GM18867 (cell line): Measurements from ENCODE around the gene LVRN.

Experiments used
- ATAC-seq: cut with Tn5 transposase; IDR thresholded peaks from one replicate; pipeline ENCODE4 v1.9.1; 2021; ENCODE audit warnings: mild to moderate bottlenecking, moderate library complexity; ENCODE audit not compliant: unreplicated experiment

The LVRN gene

DNA sequence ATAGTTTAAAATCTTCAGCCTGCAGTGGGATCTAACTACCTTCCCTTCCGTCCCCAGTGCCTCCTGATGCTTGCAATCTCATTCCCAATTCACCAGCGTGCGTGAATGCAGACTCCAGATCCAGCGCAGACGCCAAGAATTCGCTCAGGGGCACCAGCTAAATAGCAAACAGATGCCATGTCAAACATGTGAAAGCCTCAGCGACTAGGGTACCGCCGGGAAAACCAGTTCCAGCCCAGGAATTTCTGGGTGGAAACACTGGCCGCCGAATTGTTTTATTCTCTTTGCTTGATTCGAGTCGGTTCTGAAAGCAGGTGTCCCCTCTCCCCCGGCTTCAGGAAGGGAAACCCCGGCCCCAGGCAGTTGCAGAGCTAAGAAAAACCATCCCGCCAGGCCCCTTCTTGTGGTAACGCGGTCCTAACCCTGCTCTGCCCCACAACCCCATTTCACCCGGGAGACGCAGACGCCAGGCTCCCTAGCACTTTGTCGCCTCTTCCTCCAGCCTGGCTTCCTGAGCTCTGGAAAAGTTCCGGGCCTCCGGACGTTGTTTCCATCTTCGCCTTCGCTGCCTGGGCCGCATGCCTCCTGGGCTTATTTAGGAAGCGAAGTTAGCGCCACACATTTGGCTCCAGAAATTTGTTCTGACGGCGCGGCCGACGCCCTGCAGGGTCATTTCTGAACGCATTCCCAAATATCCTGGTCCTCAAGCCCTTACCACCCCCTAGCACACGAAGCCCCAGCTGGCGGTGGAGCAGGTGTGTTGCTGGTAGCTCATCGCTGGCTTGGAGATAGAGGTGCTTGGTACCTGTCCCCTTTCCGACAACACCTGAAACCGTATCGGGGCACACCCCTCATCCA, 665 bp upstream of the LVRN start:
- ATAC-seq = no peak

DNA sequence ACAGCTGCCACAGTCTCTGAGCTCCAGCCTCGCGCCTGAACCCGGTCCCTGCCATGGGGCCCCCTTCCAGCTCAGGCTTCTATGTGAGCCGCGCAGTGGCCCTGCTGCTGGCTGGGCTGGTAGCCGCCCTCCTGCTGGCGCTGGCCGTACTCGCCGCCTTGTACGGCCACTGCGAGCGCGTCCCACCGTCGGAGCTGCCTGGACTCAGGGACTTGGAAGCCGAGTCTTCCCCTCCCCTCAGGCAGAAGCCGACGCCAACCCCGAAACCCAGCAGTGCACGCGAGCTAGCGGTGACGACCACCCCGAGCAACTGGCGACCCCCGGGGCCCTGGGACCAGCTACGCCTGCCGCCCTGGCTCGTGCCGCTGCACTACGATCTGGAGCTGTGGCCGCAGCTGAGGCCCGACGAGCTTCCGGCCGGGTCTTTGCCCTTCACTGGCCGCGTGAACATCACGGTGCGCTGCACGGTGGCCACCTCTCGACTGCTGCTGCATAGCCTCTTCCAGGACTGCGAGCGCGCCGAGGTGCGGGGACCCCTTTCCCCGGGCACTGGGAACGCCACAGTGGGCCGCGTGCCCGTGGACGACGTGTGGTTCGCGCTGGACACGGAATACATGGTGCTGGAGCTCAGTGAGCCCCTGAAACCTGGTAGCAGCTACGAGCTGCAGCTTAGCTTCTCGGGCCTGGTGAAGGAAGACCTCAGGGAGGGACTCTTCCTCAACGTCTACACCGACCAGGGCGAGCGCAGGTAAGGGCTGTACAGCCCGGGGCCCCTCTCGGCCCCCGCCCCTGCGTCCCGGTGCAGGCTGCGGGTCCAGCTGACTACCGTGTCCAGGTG, 509 bp downstream of the LVRN start:
- no peak for ATAC-seq

DNA sequence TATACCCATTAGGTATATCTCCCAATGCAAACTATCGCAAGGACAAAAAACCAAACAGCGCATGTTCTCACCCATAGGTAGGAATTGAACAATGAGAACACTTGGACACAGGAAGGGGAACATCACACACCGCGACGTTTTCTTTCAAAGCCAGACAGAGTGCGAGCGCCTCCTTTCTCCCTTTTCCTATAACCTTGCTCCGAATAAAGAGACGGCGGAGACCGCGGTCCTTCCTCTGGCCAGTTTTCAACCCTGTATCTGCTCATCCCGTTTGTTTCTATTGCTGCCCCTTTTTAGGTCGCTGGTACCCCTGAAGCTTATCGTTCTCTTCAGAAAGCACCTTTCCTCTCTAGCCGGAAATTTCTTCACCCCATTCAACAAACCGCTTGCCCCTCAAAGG, 1.3 kb downstream of the LVRN start:
- no peak for ATAC-seq

DNA sequence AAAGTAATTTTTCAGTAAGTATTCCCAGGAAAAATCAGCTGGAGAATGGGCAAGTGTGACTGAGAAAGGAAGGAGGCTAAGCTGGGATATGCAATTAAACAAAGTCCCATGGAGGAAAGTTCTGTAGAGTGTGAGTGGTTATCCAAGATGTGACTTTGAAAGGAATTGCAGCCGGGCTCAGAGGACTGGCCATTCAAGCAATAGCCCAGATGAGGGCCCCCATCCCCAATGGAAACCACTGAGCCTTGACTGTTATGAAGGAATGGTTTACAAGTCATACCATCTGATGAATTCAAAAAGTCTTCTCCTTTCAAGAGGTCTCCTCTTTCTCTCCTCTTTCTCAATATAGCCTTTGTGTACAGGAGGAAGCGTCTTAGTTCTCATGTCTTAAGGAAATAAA, 6.5 kb downstream of the LVRN start:
- ATAC-seq = no peak

DNA sequence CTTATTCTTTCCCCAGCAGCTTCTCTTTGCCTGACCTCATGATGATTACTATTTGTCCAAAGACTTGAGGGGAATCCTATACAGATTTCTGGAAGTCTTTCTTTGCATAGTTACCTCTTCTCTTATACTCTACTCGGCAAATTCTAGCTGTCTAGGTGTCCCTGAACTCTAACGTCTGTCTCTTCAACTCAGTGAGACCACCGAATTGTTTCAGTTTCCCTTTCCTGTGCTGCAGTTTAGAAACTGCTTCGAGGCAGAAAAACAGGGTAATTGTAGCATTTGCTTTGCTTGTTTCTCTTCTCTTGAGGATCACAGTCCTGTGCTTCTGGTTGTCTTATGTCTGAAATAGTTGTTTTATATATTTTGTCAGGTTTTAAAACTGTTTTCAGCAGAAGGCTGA, 14.8 kb downstream of the LVRN start:
- ATAC-seq = peak; percentile 94

DNA sequence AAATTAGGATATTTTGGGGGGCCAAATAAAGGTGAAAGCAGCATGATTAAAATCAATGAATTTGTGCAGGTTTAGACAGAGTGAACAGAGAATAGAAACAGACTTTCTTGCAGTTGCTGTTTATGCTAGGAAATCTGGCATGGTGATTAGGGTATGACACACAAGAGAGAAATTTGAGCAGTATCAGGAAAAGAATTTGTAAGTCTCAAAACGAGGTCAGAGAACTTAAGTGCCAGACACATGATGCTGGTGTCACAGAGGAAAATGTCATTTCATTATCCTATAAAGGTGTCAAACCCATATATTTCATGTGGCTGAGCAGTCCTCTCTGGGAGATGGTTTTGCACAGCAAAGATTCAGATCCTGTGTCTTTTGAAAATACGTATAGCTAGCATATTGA, 15.7 kb downstream of the LVRN start:
- peak; percentile 26 for ATAC-seq

DNA sequence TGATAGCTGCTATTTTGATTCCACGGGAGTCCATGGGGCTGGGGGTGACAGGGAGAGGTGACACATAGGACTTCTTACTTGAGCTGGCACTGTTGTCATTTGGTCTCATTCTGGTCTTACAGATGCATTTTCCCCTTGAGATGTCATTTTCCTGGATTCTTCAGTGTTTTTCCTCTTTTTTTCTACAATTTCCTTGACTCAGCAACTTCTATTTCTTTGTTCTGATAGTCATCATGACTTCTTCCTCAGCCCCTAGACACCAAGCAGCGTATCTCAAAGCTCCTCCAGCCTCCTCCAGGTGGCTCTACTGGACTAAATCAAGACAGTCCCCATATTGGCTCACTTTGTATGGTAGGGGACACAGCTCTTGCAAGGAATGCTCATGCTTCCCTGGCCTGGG, 16.5 kb downstream of the LVRN start:
- ATAC-seq = no peak

DNA sequence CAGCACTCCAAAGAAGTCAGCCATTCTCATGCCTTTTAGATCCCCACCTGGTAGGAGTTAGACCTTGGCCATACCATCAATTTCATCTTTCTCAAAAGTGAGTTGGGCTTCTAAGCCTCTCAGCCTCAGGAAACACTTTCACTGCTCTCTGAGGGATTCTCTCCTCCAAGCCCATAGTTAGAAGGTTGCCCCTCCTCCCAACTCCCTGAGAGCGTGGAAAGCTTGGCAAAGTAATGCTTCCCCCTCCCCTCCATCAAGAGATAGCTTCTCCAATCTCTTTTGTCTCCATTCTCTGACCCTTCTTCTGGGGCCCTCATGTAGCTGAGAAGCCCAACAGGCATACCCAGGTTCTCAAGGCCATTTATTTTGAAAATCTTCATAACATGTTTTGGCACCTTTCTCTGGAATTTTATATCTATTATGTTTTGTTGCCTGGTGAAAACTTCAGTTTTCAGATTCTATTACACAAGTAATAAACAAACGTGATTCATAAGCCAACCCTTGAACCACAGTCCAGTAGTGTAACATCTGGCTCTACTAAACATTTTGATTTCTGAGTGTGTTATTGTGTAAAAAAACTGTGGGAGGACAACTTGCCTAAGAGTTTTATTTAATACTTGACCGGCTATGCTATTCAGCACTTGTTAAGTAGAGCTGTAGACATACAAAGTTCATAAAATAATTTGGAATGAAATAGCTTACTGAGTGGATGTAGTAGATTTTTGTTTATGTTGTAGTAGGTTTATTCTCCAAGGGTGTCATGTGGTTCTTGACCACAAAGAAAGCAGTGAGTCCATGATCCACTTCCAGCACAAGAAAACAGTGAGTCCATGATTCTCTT, 17.1 kb downstream of the LVRN start:
- no peak for ATAC-seq

DNA sequence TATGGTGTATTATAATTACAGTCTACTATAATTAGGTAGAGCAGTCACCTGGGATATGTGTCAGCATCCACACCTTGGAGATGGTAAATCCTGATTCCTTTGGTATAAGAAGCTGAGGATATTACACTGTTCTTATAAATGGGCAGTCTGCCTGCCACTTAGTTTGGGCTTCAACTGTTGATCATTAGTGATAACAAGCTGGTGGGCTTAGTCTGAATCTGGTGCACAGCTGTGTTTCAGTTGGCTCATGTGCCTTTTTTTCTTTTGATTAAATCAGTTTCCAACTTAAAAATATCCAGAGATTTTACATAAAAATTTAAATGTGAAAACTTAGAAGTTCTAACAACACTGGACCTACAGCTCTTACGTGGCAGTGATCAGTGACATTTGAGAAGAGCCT, 21.2 kb downstream of the LVRN start:
- ATAC-seq = no peak

DNA sequence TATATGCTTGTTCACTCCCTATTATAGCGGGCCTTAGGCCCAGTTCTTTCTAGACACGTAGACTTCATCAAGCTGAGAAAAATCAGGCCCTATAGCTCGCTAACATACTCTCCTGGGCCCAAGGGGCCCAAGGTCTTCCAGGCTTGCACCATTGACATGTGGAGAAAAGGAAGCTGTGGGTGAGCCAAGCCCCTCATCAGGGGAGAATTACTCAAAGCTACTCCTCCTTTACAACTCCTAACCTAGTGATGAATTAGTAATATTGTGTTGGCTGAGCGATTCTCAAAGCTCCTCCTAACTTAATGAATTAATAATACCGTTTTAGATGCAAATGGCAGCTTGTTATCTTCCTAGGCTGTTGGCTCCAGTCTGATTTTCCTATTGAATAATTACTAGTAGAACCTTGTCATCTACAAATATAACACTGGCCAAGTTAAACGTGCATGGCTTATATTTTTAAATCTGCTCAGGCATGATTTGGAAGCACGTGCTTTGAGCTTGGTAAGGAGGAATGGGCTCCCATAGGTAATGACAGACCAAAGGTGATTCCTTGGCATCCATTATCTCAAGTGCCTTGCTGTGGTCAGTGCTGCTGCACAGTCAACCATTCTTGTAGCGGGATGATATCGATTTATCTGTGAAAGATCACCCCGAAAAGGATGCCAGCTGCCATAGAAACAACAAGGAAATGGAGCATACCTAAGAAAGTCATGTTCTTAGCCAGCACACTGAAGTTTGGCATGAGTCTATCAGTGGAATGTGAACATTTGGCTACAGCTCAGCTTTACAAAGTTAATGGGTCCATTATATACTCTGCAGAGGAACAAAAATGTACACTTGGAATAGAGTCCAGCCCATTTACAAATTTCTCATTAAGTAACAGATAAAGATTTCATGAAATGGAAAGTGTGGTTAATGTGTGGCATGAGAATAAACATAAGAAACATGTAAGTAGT, 23.8 kb downstream of the LVRN start:
- no peak for ATAC-seq

DNA sequence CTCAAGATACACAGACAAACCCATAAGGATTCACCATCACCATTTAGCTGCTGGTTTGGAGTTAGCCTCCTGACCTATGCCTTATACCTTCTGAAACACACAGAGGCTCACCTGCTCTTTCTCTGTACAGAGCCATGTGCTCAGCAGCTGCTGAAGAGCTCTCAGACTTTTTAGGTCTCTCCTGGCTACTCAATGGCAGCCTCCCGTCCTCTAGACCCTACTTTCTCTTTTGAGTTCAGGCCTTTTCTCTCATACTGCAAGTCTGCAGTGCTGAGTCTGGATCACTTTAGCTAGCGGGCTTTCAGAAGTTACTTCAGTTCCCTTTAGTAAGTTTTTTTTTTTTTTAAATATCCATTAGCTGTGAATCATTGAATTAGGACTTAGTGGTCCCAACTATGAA, 25.7 kb downstream of the LVRN start:
- ATAC-seq = no peak

DNA sequence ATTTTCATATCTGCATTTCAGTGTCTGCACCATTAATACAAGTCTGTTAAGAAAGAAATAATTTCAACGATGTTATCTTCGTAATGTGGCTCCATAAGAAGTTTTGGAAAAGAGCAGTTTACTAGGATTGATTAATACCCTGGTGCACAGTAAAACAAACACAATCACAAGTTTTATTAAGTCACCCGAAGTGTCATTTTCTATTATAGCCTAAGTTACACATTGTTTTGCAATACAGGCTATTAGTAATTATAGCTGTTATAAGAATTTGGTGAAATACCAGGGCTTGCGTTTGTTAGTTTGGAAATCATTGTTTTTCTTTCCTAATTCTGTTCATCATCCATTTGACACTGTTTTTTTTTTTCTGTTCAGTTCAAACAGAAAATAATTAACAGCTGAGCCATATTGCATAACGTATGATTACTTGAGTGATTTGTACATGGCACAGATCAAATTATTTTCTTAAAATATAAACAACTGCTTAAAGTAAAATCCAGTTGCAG, 30.6 kb downstream of the LVRN start:
- no peak for ATAC-seq

DNA sequence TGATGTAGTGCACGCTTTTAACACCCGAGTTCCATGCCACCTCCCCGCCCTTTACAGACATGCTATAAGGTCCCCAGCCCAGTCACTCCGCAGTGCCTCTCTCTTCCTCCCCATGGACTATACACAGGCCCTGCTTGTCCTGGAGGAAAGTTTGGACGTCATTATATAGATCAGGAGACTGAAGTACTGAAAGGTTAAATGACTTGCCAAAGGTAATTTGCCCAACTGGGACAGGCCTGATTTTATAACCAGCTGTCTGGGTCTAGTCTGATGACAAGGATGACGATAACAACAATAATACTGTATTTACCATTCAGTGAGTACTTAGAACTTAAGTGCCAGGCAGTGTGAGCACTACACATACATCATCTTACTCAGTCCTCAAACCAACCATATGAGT, 33.1 kb downstream of the LVRN start:
- ATAC-seq = no peak

DNA sequence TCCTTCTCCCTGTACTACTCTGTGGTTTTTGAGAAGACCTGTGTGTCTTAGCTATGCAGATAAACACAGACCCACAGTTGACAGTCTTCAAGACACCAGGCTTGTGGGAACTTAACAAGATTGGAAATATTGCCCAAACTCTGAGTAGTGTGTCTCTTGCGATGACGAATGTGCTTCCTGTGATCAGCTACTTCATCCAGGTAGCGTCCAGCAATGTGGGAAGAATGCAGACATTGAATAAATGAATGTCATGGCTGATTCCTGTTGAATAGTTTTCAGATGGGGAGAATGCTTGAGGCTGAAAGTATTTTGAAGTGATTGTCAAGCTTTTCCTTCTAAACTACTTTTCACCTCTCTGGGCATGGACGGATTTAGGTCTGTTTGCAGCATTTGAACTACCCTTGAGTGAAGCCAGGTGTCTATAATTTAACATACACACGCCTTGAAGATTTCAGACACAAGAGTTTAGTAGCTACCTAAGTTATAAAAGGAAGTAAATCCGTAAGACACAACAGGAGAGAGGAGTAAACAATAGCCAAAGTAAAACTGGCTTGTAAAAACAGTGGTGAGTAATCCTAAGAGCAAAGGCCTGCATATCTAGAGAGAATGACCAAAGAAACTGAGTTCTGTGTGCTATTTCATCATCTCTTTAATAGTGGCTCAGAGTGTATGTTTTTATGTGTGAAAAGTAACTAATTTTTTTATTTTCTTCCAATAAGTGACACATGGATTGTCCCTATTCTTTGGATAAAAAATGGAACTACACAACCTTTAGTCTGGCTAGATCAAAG, 40.0 kb downstream of the LVRN start:
- ATAC-seq = no peak

DNA sequence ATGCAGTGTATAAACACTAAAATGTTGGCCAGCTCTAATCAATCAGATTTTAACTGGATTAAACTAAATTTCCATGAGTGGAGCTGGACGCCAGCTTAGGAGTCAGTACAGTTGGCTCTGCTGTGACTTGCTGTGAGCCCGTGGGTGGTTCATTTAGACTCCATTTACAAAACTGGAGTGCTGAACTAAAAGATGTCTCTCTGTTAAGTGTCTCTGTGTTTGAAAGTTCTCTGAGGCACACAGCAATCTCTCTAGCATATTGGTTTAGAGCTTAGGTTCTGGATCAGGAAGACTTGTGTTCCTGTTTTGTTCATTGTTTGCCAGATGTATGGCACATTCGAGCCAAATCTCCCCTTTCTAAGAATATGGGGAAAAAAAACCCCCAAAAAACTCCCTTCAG, 42.0 kb downstream of the LVRN start:
- ATAC-seq = no peak

DNA sequence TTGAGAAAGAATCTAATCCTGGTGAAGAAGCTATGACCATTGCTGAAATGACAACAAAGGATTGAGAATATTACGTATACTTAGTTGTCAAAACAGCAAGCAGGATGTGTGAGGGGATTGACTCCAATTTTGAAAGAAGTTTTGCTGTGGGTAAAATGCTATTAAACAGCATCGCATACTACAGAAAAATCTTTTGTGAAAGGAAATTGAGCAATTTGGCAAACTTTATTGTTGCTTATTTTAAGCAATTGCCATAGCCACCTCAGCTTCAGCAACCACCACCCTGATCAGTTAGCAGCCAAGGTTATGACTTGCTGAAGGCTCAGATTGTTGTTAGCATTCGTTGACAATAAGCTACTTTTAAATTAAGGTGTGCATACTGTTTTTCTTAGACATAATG, 47.5 kb downstream of the LVRN start:
- no peak for ATAC-seq

DNA sequence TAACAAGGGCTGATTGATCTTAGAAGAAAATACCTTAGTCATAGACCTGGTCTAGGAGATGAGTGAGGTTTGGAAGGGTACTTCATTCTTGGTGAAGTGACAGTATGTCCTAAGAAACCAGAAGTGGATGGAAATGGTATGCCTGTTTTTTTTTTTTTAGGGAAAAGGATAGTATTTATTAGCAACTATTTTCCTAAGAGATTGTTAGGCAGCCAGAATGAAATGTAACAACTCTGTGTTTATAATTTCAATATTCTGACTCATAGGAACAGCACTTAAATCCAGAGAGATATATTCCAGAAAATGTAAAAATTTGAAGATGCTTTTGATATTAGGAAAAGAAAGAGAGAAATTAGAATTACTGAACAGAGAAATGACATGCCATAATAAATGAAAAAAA, 48.8 kb downstream of the LVRN start:
- no peak for ATAC-seq

DNA sequence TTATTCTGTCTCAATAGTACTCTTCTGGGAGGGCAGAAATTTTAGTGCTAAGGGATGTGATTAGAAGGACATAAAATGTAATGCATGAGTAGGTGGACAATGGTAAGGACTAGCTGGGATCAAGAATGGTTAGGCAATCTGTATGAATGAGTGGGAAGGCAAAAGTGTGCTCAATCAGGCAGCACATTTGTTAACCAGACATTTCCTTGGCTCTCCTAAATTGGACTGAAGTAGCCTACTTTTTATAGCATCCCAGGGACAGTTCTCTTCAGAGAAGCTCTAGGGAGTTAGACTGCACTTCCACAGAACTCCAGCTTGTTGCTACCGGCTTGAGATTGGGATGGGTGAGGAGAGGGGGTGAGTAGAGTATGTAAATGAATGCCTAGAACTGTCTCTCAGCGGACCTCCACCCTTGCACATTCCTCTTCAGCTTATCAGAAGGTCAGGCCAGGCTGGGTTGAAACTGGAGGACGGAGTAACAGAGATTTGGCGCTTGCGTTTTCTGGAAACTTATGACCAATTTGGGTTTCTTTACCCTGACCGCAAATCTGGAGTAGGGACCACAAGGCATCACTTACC, 51.0 kb downstream of the LVRN start:
- ATAC-seq = no peak

DNA sequence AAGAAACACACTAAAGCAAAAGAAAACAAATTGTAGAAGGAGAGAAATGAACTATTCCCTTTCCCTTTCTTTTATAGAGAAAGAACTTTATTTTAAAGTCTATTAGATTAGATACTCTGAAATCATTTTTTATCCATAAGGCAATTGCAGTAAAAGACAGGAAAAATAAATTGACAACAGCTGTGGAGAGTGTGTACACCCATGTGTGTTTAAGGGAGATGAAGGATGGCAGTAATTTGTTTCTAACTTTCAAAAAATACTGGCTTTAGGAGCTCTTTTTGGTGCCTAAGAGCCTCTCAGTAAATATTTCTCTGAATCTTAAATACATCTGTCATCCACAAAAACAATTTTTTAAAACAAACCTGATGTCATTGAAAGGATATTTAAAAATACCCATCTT, 51.7 kb downstream of the LVRN start:
- ATAC-seq = no peak
